Panc1 (cell line): ENCODE measurements around the gene CAPN15.

Experiments
- CTCF ChIP-seq: fragments of 450-650 bp; IDR thresholded peaks from 2 replicates; pipeline ENCODE4 v1.5.1; 2017; ENCODE audit warnings: mild to moderate bottlenecking
- POLR2AphosphoS5 ChIP-seq: IDR thresholded peaks from 2 replicates; pipeline ENCODE4 v1.6.1; 2012; ENCODE audit warnings: mild to moderate bottlenecking, low read depth, low read length, moderate library complexity
- REST ChIP-seq, 2 experiments: IDR thresholded peaks; 2 replicates each; pipeline ENCODE4 v1.6.1; 2011 to 2012; ENCODE audit warnings: low read depth in 2 of 2, control low read depth in 1 of 2, low read length in 1 of 2, mild to moderate bottlenecking in 1 of 2, moderate library complexity in 1 of 2; ENCODE audit not compliant: insufficient read depth in 1 of 2
- TCF7L2 ChIP-seq: IDR thresholded peaks from 2 replicates; pipeline ENCODE4 v1.6.1; 2011; ENCODE audit warnings: mild to moderate bottlenecking, low read depth, low read length, inconsistent platforms

GRCh38 chr16:578870-579405, 51.4 kb downstream of the CAPN15 start:
- TF ChIP-seq CTCF (peak; percentile 92), POLR2AphosphoS5 (no peak), TCF7L2 (no peak), REST (IDR thresholded peaks at IDR 0.05; ENCODE audit: insufficient read depth in 1 of 2, low read depth in 2 of 2, low read length in 1 of 2) (0 out of 4 replicates have a peak, but pooled peaks of 1 of the 2 experiments have one; percentile 36)
